Measurements from ENCODE around the gene ITIH6. TPM values are rescaled to one million over a fixed set of nuclear protein-coding genes. Genes with fewer than 3 reads are reported as not detected.
"Not testable (repeated sequence)": the region's sequence is repeated elsewhere in the genome, so short reads cannot be mapped to it uniquely, and the experiment has no call there.

ITIH6 gene
- total RNA-seq, 2 donors from 2014 or later: not detected

DNA sequence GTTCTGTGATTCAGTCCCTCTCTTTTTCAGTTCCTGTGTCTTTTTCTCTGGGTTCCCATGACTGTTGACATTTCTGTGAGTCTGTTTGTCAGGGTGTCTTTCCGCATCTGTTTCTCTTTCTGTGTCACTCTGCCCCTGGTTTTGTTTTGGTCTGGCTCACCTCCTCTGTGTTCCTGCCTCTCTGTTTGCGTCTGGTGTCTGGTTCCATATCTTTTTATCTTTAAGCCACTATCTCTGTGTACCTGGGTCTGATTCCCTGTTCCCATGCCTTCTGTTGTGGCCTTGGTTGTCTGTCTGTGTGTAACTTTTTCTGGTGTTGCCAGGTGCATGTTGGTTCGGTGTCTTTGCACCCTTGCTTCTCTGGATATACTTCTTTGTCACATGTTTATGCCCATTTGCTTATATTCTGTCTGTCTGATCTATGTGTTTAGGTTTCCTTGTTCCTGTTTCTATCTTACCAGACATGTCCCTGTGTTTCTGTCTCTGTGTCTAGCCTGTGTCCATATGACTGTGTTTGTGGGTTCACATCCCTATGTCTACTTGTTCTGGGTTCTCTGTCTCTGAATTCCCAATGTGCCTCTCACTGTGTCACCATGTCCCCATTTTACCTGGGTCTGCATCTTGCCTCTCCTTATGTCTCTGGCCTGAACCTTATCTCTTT is 50.2 kb downstream of the ITIH6 start:
- H3K9me3 Mint-ChIP-seq: peaks cover 45% of the 10 kb centered on the region
- Histone ChIP-seq H3K4me3 (ENCODE audit: low read length) (no peak overlapping the region), H3K9me3 (ENCODE audit: control insufficient read depth, low read length) (no peaks in the 10 kb centered on the region), H3K27me3 (ENCODE audit: control insufficient read depth, insufficient read depth, low read length, poor library complexity, severe bottlenecking) (no peaks in the 10 kb centered on the region), H3K4me1 (ENCODE audit: control insufficient read depth, insufficient read depth, low read length) (no peaks in the 10 kb centered on the region), H3K36me3 (ENCODE audit: control insufficient read depth, insufficient read depth, low read length) (no peaks in the 10 kb centered on the region), H3K9ac (ENCODE audit: extremely low read depth, low read length, poor library complexity, severe bottlenecking) (no peak overlapping the region), H3K27ac (ENCODE audit: low read depth, low read length) (no peak overlapping the region)
- no peak for DNase-seq
- no peaks in the 10 kb centered on the region for H3K36me3 Mint-ChIP-seq (ENCODE audit: low read depth)
- 100% methylated on average over 1 to 2 of the region's 3 CpGs for WGBS, 2 experiments (ENCODE audit: insufficient coverage in 1 of 2, insufficient read length in 1 of 2)
- no peak overlapping the region for H3K27ac Mint-ChIP-seq
- H3K27me3 Mint-ChIP-seq (ENCODE audit: insufficient read depth): no peaks in the 10 kb centered on the region
- TF ChIP-seq, protein P1, sequence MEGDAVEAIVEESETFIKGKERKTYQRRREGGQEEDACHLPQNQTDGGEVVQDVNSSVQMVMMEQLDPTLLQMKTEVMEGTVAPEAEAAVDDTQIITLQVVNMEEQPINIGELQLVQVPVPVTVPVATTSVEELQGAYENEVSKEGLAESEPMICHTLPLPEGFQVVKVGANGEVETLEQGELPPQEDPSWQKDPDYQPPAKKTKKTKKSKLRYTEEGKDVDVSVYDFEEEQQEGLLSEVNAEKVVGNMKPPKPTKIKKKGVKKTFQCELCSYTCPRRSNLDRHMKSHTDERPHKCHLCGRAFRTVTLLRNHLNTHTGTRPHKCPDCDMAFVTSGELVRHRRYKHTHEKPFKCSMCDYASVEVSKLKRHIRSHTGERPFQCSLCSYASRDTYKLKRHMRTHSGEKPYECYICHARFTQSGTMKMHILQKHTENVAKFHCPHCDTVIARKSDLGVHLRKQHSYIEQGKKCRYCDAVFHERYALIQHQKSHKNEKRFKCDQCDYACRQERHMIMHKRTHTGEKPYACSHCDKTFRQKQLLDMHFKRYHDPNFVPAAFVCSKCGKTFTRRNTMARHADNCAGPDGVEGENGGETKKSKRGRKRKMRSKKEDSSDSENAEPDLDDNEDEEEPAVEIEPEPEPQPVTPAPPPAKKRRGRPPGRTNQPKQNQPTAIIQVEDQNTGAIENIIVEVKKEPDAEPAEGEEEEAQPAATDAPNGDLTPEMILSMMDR (conservative IDR thresholded peaks at IDR 0.05): no peak
- H3K4me1 Mint-ChIP-seq: no peaks in the 10 kb centered on the region
- no peak overlapping the region for H3K4me3 Mint-ChIP-seq

DNA sequence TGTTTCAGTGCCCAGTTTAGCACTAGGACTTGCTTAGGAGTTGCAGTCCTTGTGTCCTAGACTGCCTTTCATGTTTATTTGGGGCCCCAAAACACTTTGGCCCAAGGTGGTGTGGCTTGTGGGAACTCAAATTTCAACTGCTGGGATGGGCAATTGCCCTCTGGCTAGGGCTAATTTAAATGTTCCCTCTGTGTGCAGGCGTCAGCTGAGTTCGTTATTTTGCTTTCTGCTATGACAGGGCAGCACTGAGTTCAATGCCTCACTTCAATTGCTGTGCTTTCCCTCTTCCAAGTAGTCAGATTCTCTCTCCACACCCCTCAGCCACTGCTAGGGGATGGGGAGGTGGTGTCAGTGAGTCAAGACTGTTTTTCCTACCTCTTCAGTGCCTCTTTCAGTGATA is 51.1 kb downstream of the ITIH6 start:
- no peak overlapping the region for H3K4me3 Mint-ChIP-seq
- no peaks in the 10 kb centered on the region for H3K36me3 ChIP-seq (ENCODE audit: control insufficient read depth, insufficient read depth, low read length)
- no peaks in the 10 kb centered on the region for H3K9me3 ChIP-seq (ENCODE audit: control insufficient read depth, low read length)
- WGBS, 2 experiments (ENCODE audit: insufficient coverage in 1 of 2, insufficient read length in 1 of 2): 85% methylated on average over 2 of the region's 2 CpGs; no CpG with 5 or more reads in 1 of the 2 experiments
- H3K4me1 ChIP-seq (ENCODE audit: control insufficient read depth, insufficient read depth, low read length): no peaks in the 10 kb centered on the region
- H3K9me3 Mint-ChIP-seq: peaks cover 49% of the 10 kb centered on the region
- H3K36me3 Mint-ChIP-seq (ENCODE audit: low read depth): no peaks in the 10 kb centered on the region
- no peak overlapping the region for H3K9ac ChIP-seq (ENCODE audit: extremely low read depth, low read length, poor library complexity, severe bottlenecking)
- no peaks in the 10 kb centered on the region for H3K27me3 Mint-ChIP-seq (ENCODE audit: insufficient read depth)
- TF ChIP-seq, protein P1 (conservative IDR thresholded peaks at IDR 0.05): no peak
- H3K27ac Mint-ChIP-seq: no peak overlapping the region
- no peak overlapping the region for H3K4me3 ChIP-seq (ENCODE audit: low read length)
- DNase-seq: no peak
- H3K27me3 ChIP-seq (ENCODE audit: control insufficient read depth, insufficient read depth, low read length, poor library complexity, severe bottlenecking): no peaks in the 10 kb centered on the region
- no peak overlapping the region for H3K27ac ChIP-seq (ENCODE audit: low read depth, low read length)
- no peaks in the 10 kb centered on the region for H3K4me1 Mint-ChIP-seq

DNA sequence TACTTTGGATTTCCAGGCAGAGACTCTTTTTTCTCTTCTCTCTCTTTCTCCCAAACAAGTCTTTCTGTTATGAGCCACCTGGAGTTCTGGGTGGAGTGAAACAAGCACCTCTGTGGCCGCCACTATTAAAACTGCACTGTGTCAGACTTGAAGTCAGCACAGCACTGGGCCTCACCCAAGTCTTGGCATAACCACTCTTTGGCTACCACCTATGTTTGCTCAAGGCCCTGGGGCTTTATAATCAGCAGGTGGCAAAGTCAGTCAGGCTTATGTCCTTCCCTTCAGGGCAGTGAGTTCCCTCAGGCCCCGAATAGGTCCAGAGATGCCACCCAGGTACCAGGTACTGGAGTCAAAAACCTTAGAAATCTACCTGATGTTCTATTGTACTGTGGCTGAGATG is 52.4 kb downstream of the ITIH6 start:
- Mint-ChIP-seq H3K4me3 (no peak overlapping the region), H3K36me3 (ENCODE audit: low read depth) (no peaks in the 10 kb centered on the region)
- no peaks in the 10 kb centered on the region for H3K9me3 ChIP-seq (ENCODE audit: control insufficient read depth, low read length)

DNA sequence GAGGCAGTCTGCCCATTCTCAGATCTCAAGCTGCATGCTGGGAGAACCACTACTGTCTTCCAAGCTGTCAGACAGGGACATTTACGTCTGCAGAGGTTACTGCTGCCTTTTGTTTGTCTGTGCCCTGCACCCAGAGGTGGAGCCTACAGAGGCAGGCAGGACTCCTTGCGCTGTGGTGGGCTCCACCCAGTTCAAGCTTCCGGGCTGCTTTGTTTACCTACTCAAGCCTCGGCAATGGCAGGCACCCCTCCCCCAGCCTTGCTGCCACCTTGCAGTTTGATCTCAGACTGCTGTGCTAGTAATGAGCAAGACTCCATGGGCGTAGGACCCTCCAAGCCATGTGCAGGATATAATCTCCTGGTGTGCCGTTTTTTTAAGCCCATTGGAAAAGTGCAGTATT is 59.5 kb downstream of the ITIH6 start:
- not testable (repeated sequence) for H3K27me3 Mint-ChIP-seq (ENCODE audit: insufficient read depth); H3K36me3 ChIP-seq (ENCODE audit: control insufficient read depth, insufficient read depth, low read length); DNase-seq; H3K9me3 ChIP-seq (ENCODE audit: control insufficient read depth, low read length); H3K27me3 ChIP-seq (ENCODE audit: control insufficient read depth, insufficient read depth, low read length, poor library complexity, severe bottlenecking); H3K4me3 Mint-ChIP-seq; H3K4me1 Mint-ChIP-seq; H3K9ac ChIP-seq (ENCODE audit: extremely low read depth, low read length, poor library complexity, severe bottlenecking); H3K36me3 Mint-ChIP-seq (ENCODE audit: low read depth); H3K4me3 ChIP-seq (ENCODE audit: low read length); H3K4me1 ChIP-seq (ENCODE audit: control insufficient read depth, insufficient read depth, low read length); H3K27ac ChIP-seq (ENCODE audit: low read depth, low read length); H3K27ac Mint-ChIP-seq
- peaks cover 92% of the 10 kb centered on the region for H3K9me3 Mint-ChIP-seq
- WGBS, 2 experiments (ENCODE audit: insufficient coverage in 1 of 2, insufficient read length in 1 of 2): 87% methylated on average over 6 of the region's 6 CpGs; no CpG with 5 or more reads in 1 of the 2 experiments

More for the DNA sequence above, 52.4 kb downstream of the ITIH6 start:
- Mint-ChIP-seq H3K27ac (no peak overlapping the region), H3K4me1 (no peaks in the 10 kb centered on the region), H3K9me3 (peaks cover 49% of the 10 kb centered on the region), H3K27me3 (ENCODE audit: insufficient read depth) (no peaks in the 10 kb centered on the region)
- no peaks in the 10 kb centered on the region for H3K36me3 ChIP-seq (ENCODE audit: control insufficient read depth, insufficient read depth, low read length)
- no peak overlapping the region for H3K4me3 ChIP-seq (ENCODE audit: low read length)
- H3K9ac ChIP-seq (ENCODE audit: extremely low read depth, low read length, poor library complexity, severe bottlenecking): no peak overlapping the region
- no peaks in the 10 kb centered on the region for H3K27me3 ChIP-seq (ENCODE audit: control insufficient read depth, insufficient read depth, low read length, poor library complexity, severe bottlenecking)
- WGBS, 2 experiments (ENCODE audit: insufficient coverage in 1 of 2, insufficient read length in 1 of 2): 97 to 100% methylated on average over 2 of the region's 2 CpGs
- TF ChIP-seq, protein P1 (conservative IDR thresholded peaks at IDR 0.05): no peak
- no peak for DNase-seq
- no peak overlapping the region for H3K27ac ChIP-seq (ENCODE audit: low read depth, low read length)
- H3K4me1 ChIP-seq (ENCODE audit: control insufficient read depth, insufficient read depth, low read length): no peaks in the 10 kb centered on the region

DNA sequence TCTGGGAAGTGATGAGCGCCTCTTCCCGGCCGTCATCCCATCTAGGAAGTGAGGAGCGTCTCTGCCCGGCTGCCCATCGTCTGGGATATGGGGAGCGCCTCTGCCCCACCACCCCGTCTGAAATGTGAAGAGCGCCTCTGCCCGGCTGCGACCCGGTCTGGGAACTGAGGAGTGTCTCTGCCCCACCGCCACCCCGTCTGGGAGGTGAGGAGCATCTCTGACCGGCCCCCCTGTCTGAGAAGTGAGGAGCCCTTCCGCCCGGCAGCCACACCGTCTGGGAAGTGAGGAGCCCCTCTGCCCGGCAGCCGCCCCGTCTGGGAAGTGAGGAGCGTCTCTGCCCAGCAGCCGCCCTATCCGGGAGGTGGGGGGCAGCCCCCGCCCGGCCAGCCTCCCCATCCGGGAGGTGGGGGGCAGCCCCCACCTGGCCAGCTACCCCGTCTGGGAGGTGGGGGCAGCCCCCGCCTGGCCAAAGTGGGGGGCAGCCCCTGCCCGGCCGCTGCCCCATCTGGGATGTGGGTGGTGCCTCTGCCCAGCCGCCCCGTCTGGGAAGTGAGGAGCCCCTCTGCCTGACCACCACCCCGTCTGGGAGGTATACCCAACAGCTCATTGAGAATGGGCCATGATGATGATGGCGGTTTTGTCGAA is 61.6 kb downstream of the ITIH6 start:
- not testable (repeated sequence) for H3K4me1 Mint-ChIP-seq; DNase-seq; H3K4me1 ChIP-seq (ENCODE audit: control insufficient read depth, insufficient read depth, low read length); H3K36me3 ChIP-seq (ENCODE audit: control insufficient read depth, insufficient read depth, low read length); H3K4me3 ChIP-seq (ENCODE audit: low read length); H3K4me3 Mint-ChIP-seq; H3K36me3 Mint-ChIP-seq (ENCODE audit: low read depth); H3K9me3 ChIP-seq (ENCODE audit: control insufficient read depth, low read length); H3K27ac Mint-ChIP-seq; H3K27ac ChIP-seq (ENCODE audit: low read depth, low read length); H3K27me3 Mint-ChIP-seq (ENCODE audit: insufficient read depth); H3K9ac ChIP-seq (ENCODE audit: extremely low read depth, low read length, poor library complexity, severe bottlenecking); H3K27me3 ChIP-seq (ENCODE audit: control insufficient read depth, insufficient read depth, low read length, poor library complexity, severe bottlenecking)
- H3K9me3 Mint-ChIP-seq: peaks cover 86% of the 10 kb centered on the region
- 87 to 100% methylated on average over 4 to 35 of the region's 36 CpGs for WGBS, 2 experiments (ENCODE audit: insufficient coverage in 1 of 2, insufficient read length in 1 of 2)
